GM19455 (cell line): Measurements from ENCODE around the gene METAP1D.
"Not testable (repeated sequence)": the region's sequence is repeated elsewhere in the genome, so short reads cannot be mapped to it uniquely, and the experiment has no call there.

Source experiments
- ATAC-seq: cut with Tn5 transposase; IDR thresholded peaks from one replicate; pipeline ENCODE4 v1.9.1; 2021; ENCODE audit not compliant: unreplicated experiment

METAP1D gene

GRCh38 chr2:172100935-172101820 is 101.4 kb downstream of the METAP1D start:
- ATAC-seq: no peak

GRCh38 chr2:172101821-172102390 is 102.2 kb downstream of the METAP1D start:
- peak; percentile 2 for ATAC-seq

GRCh38 chr2:172102391-172103359 is 102.9 kb downstream of the METAP1D start, which contains the start of gene DLX2:
DLX2 (minus strand) TSS chr2:172102900; CDS start chr2:172102538, 362 bp downstream.
- peak; percentile 78 for ATAC-seq

GRCh38 chr2:172103471-172104272 is 103.9 kb downstream of the METAP1D start:
- ATAC-seq: no peak

- ATAC-seq: no peak
Measured at GRCh38 chr2:172105471-172106107, 105.8 kb downstream of the METAP1D start.

GRCh38 chr2:172106108-172106961 is 106.6 kb downstream of the METAP1D start:
- ATAC-seq: no peak

GRCh38 chr2:172107690-172108586 is 108.2 kb downstream of the METAP1D start:
- ATAC-seq: no peak

GRCh38 chr2:172108587-172108930 is 108.8 kb downstream of the METAP1D start:
- no peak for ATAC-seq

- no peak for ATAC-seq
Measured at GRCh38 chr2:172109256-172109987, 109.7 kb downstream of the METAP1D start.

GRCh38 chr2:172109988-172110811 is 110.4 kb downstream of the METAP1D start:
- ATAC-seq: no peak

- no peak for ATAC-seq
Measured at GRCh38 chr2:172113617-172114016, 113.9 kb downstream of the METAP1D start.

GRCh38 chr2:172114176-172114575 is 114.4 kb downstream of the METAP1D start:
- ATAC-seq: not testable (repeated sequence)

GRCh38 chr2:172114579-172114978 is 114.8 kb downstream of the METAP1D start:
- no peak for ATAC-seq

GRCh38 chr2:172116107-172116506 is 116.4 kb downstream of the METAP1D start:
- ATAC-seq: no peak

GRCh38 chr2:172119089-172119488 is 119.3 kb downstream of the METAP1D start:
- no peak for ATAC-seq

GRCh38 chr2:172120118-172120517 is 120.4 kb downstream of the METAP1D start:
- no peak for ATAC-seq
